IMR-90 (cell line): ENCODE measurements around the gene ANOS1. TPM values are rescaled to one million over a fixed set of nuclear protein-coding genes. Genes with fewer than 3 reads are reported as not detected.

Experiments
- ATAC-seq: fragments of 200-7000 bp; cut with Tn5 transposase; 2 replicates; pipeline ENCODE4 v1.9.1; 2020; ENCODE audit warnings: low read depth, mild to moderate bottlenecking, moderate library complexity
- BruUV-seq: library from RNA; stranded (reverse); fragments of 400-500 nt; replicated peaks from 2 replicates; lab custom pipeline; 2021; lab: Mats Ljungman, UMichigan
- CTCF ChIA-PET: fragments of 300-600 bp; formaldehyde crosslinking; extraction: SDS; loops from one replicate; lab custom pipeline; 2021; ENCODE audit warnings: antibody characterized with exemption; lab: Yijun Ruan, JAX
- POLR2A ChIA-PET: fragments of 300-600 bp; sonication (Branson Sonifier 250); formaldehyde crosslinking; loops from one replicate; lab custom pipeline; 2022; ENCODE audit warnings: antibody characterized with exemption; ENCODE audit not compliant: unreplicated experiment; lab: Charles Lee
- DNase-seq: peaks from one replicate; pipeline ENCODE4 v3.0.0; 2013
- H2AFZ ChIP-seq: replicated peaks from 2 replicates; pipeline ENCODE3; 2013; ENCODE audit warnings: low read length, mild to moderate bottlenecking; ENCODE audit not compliant: poor library complexity
- H2AK5ac ChIP-seq: 2 replicates; pipeline ENCODE4 v1.6.1; 2013; ENCODE audit warnings: low read depth, low read length, inconsistent platforms
- H2AK9ac ChIP-seq: replicated peaks from 2 replicates; pipeline ENCODE3; 2013; ENCODE audit warnings: mild to moderate bottlenecking, low read depth, low read length, moderate library complexity; ENCODE audit not compliant: poor library complexity
- H2BK120ac ChIP-seq: 2 replicates; pipeline ENCODE4 v1.6.1; 2013; ENCODE audit warnings: low read depth, low read length, inconsistent platforms
- H2BK15ac ChIP-seq: 3 replicates; pipeline ENCODE4 v1.6.1; 2013; ENCODE audit warnings: low read depth, low read length, inconsistent platforms
- H2BK20ac ChIP-seq: 2 replicates; pipeline ENCODE4 v1.6.1; 2013; ENCODE audit warnings: low read depth, mild to moderate bottlenecking, inconsistent platforms, low read length, moderate library complexity
- H2BK5ac ChIP-seq: 2 replicates; pipeline ENCODE4 v1.6.1; 2013; ENCODE audit warnings: mild to moderate bottlenecking, low read depth, low read length, inconsistent platforms; ENCODE audit not compliant: poor library complexity, severe bottlenecking
- H3K14ac ChIP-seq: replicated peaks from 2 replicates; pipeline ENCODE4 v1.6.1; 2013; ENCODE audit warnings: low read depth, low read length, inconsistent platforms
- H3K18ac ChIP-seq: 2 replicates; pipeline ENCODE4 v1.6.1; 2013; ENCODE audit warnings: low read depth, low read length, control low read depth
- H3K23ac ChIP-seq: 2 replicates; pipeline ENCODE4 v1.6.1; 2013; ENCODE audit warnings: low read depth, low read length, inconsistent platforms
- H3K27ac ChIP-seq: 2 replicates; pipeline ENCODE4 v1.5.1; 2013; ENCODE audit warnings: mild to moderate bottlenecking, control low read depth, low read length; ENCODE audit not compliant: insufficient read depth
- H3K27me3 ChIP-seq: 2 replicates; pipeline ENCODE4 v1.6.1; 2013; ENCODE audit warnings: low read length; ENCODE audit not compliant: control insufficient read depth, insufficient read depth
- H3K36me3 ChIP-seq: 2 replicates; pipeline ENCODE4 v1.6.1; 2013; ENCODE audit warnings: low read length, mixed read lengths; ENCODE audit not compliant: control insufficient read depth, insufficient read depth
- H3K4ac ChIP-seq: 2 replicates; pipeline ENCODE4 v1.6.1; 2013; ENCODE audit warnings: low read depth, low read length, inconsistent platforms
- H3K4me1 ChIP-seq: 2 replicates; pipeline ENCODE4 v1.6.1; 2013; ENCODE audit warnings: low read length, mixed read lengths; ENCODE audit not compliant: control insufficient read depth, insufficient read depth
- H3K4me2 ChIP-seq: 2 replicates; pipeline ENCODE4 v1.6.1; 2013; ENCODE audit warnings: low read depth, mild to moderate bottlenecking, control low read depth, low read length, moderate library complexity
- H3K4me3 ChIP-seq: 2 replicates; pipeline ENCODE4 v1.5.1; 2013; ENCODE audit warnings: low read depth, mild to moderate bottlenecking, control low read depth, low read length, moderate library complexity; ENCODE audit not compliant: insufficient read depth
- H3K56ac ChIP-seq: 2 replicates; pipeline ENCODE4 v1.6.1; 2013; ENCODE audit warnings: low read length, inconsistent platforms; ENCODE audit not compliant: insufficient read depth; ENCODE audit errors: extremely low read depth
- H3K79me1 ChIP-seq, 2 experiments: 2 replicates each; pipeline ENCODE4 v1.6.1; 2013; ENCODE audit warnings: low read length in 2 of 2, inconsistent platforms in 1 of 2, low read depth in 1 of 2
- H3K9ac ChIP-seq: 2 replicates; pipeline ENCODE4 v1.6.1; 2013; ENCODE audit warnings: low read depth, low read length, control low read depth
- H3K9me1 ChIP-seq: 2 replicates; pipeline ENCODE4 v1.6.1; 2013; ENCODE audit warnings: low read length, inconsistent platforms; ENCODE audit not compliant: insufficient read depth
- H3K9me3 ChIP-seq: 2 replicates; pipeline ENCODE4 v1.6.1; 2013; ENCODE audit warnings: low read length; ENCODE audit not compliant: control insufficient read depth, insufficient read depth
- H4K20me1 ChIP-seq: 2 replicates; pipeline ENCODE4 v1.6.1; 2013; ENCODE audit warnings: low read length, inconsistent platforms; ENCODE audit not compliant: insufficient read depth
- H4K5ac ChIP-seq: 2 replicates; pipeline ENCODE4 v1.6.1; 2013; ENCODE audit warnings: mild to moderate bottlenecking, low read depth, low read length, control low read depth
- H4K8ac ChIP-seq, 2 experiments: 2 replicates each; pipeline ENCODE4 v1.6.1; 2013; ENCODE audit warnings: low read depth in 2 of 2, low read length in 2 of 2, control low read depth in 1 of 2, inconsistent platforms in 1 of 2
- H4K91ac ChIP-seq: 2 replicates; pipeline ENCODE4 v1.6.1; 2013; ENCODE audit warnings: low read depth, low read length, inconsistent platforms; ENCODE audit not compliant: insufficient read depth
- BHLHE40 ChIP-seq: fragments of 150-350 bp; IDR thresholded peaks from 2 replicates; pipeline ENCODE4 v1.6.1; 2016; ENCODE audit warnings: mild to moderate bottlenecking, low read depth, low read length
- CEBPB ChIP-seq: IDR thresholded peaks from 2 replicates; pipeline ENCODE4 v1.6.1; 2012; ENCODE audit warnings: low read depth, low read length, improper control_type of control experiment
- CHD1 ChIP-seq: IDR thresholded peaks from 2 replicates; pipeline ENCODE4 v1.6.1; 2012; ENCODE audit warnings: low read depth, low read length, improper control_type of control experiment
- FOS ChIP-seq: fragments of 150-350 bp; IDR thresholded peaks from 2 replicates; pipeline ENCODE4 v1.6.1; 2016; ENCODE audit warnings: low read depth, low read length
- MAFK ChIP-seq: IDR thresholded peaks from 2 replicates; pipeline ENCODE4 v1.6.1; 2012; ENCODE audit warnings: low read depth, low read length, improper control_type of control experiment
- MAZ ChIP-seq: IDR thresholded peaks from 2 replicates; pipeline ENCODE4 v1.6.1; 2012; ENCODE audit warnings: low read depth, mild to moderate bottlenecking, low read length, improper control_type of control experiment, moderate library complexity, borderline replicate concordance
- MXI1 ChIP-seq: IDR thresholded peaks from 2 replicates; pipeline ENCODE4 v1.6.1; 2012; ENCODE audit warnings: low read depth, mild to moderate bottlenecking, low read length, moderate library complexity, borderline replicate concordance
- NFE2L2 ChIP-seq: fragments of 150-350 bp; IDR thresholded peaks from 2 replicates; pipeline ENCODE4 v1.6.1; 2016; ENCODE audit warnings: low read depth, mild to moderate bottlenecking, low read length
- POLR2A ChIP-seq: IDR thresholded peaks from 2 replicates; pipeline ENCODE4 v1.6.1; 2012; ENCODE audit warnings: mild to moderate bottlenecking, low read depth, low read length
- RAD21 ChIP-seq: IDR thresholded peaks from 2 replicates; pipeline ENCODE4 v1.6.1; 2012; ENCODE audit warnings: low read length, improper control_type of control experiment
- RCOR1 ChIP-seq: IDR thresholded peaks from 2 replicates; pipeline ENCODE4 v1.6.1; 2012; ENCODE audit warnings: mild to moderate bottlenecking, low read length, improper control_type of control experiment; ENCODE audit not compliant: insufficient replicate concordance
- RFX5 ChIP-seq: IDR thresholded peaks from 2 replicates; pipeline ENCODE4 v1.8.0; 2012; ENCODE audit warnings: low read depth, mild to moderate bottlenecking, low read length, moderate library complexity
- SMC3 ChIP-seq: fragments of 150-350 bp; IDR thresholded peaks from 2 replicates; pipeline ENCODE4 v1.6.1; 2016; ENCODE audit warnings: low read depth, mild to moderate bottlenecking, antibody characterized with exemption, low read length, moderate library complexity
- WGBS, 2 experiments: methylation state at CpG; one replicate each; pipeline versions ENCODE4 v1.1.5 to v1.1.7; 2013; ENCODE audit warnings: missing lambda C conversion rate in 2 of 2; ENCODE audit not compliant: insufficient read length in 1 of 2; ENCODE audit errors: extremely low coverage in 2 of 2; 5-methylcytosine and 5-hydroxymethylcytosine counted together
- dilution Hi-C: fragments of 300-500 bp; cut with HindIII; formaldehyde crosslinking; loops from one replicate; pipeline ENCODE4 v1.14.3; 2018; ENCODE audit warnings: low sequenced_read_pairs; ENCODE audit not compliant: unreplicated experiment
- in situ Hi-C: fragments of 300-500 bp; cut with MboI; formaldehyde crosslinking; loops from 3 replicates; pipeline ENCODE4 v1.14.3; 2019; ENCODE audit warnings: low sequenced_read_pairs, inconsistent platforms, mixed read lengths
- intact Hi-C: fragments of 100-400 bp; cut with micrococcal nuclease; formaldehyde crosslinking; loops from 2 replicates; pipeline ENCODE4 v1.10.0; 2022
- polyA plus RNA-seq, 3 experiments: library from polyadenylated mRNA; depleted of rRNA; stranded (reverse); fragments of >200 nt; gene quantifications; 2 replicates each; pipeline ENCODE4 v1.2.3, GENCODE V29; 2012; ENCODE audit warnings: low replicate concordance in 1 of 3
- total RNA-seq: library from RNA; depleted of rRNA; stranded (reverse); fragments of >200 nt; gene quantifications from 2 replicates; pipeline ENCODE4 v1.2.3, GENCODE V29; 2012
- TF ChIP-seq, protein P1 (sequence below): conservative IDR thresholded peaks from 2 replicates; pipeline ENCODE4 v1.5.1; 2012; ENCODE audit warnings: mild to moderate bottlenecking, low read depth, low read length, improper control_type of control experiment
- TF ChIP-seq, protein P2 (sequence below): fragments of 150-350 bp; IDR thresholded peaks from 2 replicates; pipeline ENCODE4 v1.6.1; 2017; ENCODE audit warnings: mild to moderate bottlenecking, antibody characterized with exemption, low read length, low read depth
- TF ChIP-seq, protein P3 (sequence below): fragments of 150-350 bp; IDR thresholded peaks from 2 replicates; pipeline ENCODE4 v1.6.1; 2016; ENCODE audit warnings: low read depth, mild to moderate bottlenecking, low read length, moderate library complexity, borderline replicate concordance

The ANOS1 gene
- total and polyA plus RNA-seq, 2 of the 4 experiments (the other 2 are of a cell fraction): under 0.01 to 0.17 TPM

DNA sequence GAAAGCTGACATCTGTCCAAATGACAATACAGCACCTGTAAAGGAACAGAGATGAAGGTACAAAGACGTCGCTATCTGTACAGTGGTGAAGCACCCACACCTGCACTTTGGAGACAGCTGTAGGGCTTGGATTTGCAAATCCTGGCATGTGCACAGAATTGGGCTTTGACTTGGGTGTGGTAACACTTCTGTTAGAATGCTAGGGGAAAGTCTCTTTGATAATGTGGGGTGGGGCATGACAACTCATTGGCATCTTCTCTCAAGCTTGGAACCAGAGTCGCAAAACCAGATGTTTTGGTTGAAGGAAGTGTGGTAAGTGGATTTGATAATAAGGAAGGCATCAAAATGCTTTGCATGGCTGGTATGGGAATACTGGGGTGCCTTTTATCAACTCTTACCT, 211.8 kb downstream of the ANOS1 start:
- ChIA-PET POLR2A (no interaction called here), CTCF (no interaction called here)
- Histone ChIP-seq H4K5ac (no peak overlapping the region), H2BK20ac (no peak overlapping the region), H3K9me3 (peaks cover 4% of the 10 kb centered on the region; the same call in 1 of the 2 replicates), H3K4me1 (no peaks in the 10 kb centered on the region), H3K9ac (no peak overlapping the region), H2BK120ac (no peak overlapping the region), H3K9me1 (no peaks in the 10 kb centered on the region), H4K8ac (no peak overlapping the region), H3K79me1 (no peaks in the 10 kb centered on the region), H3K18ac (no peak overlapping the region), H2BK15ac (no peak overlapping the region), H2AK5ac (no peak overlapping the region), H3K27ac (no peak overlapping the region), H3K4ac (no peak overlapping the region), H3K4me3 (no peak overlapping the region), H2BK5ac (no peak overlapping the region), H3K27me3 (no peaks in the 10 kb centered on the region), H2AFZ (no peak overlapping the region), H3K36me3 (no peaks in the 10 kb centered on the region), H3K56ac (no peak overlapping the region), H4K20me1 (no peaks in the 10 kb centered on the region), H3K23ac (no peak overlapping the region), H2AK9ac (no peak overlapping the region), H4K91ac (no peak overlapping the region), H3K14ac (no peak overlapping the region), H3K4me2 (no peak overlapping the region)
- intact Hi-C loops: no loop called here
- no TSS peak for BruUV-seq
- no peak for ATAC-seq
- in situ Hi-C loops: no loop called here
- 58% methylated on average over 2 of the region's 3 CpGs; no CpG with 5 or more reads in 1 of the 2 experiments for WGBS, 2 experiments
- no peak for DNase-seq
- dilution Hi-C loops: no loop called here
- TF ChIP-seq RCOR1 (no peak), FOS (no peak), CEBPB (no peak), RAD21 (no peak), POLR2A (no peak), MXI1 (no peak), BHLHE40 (no peak), MAZ (no peak), SMC3 (no peak), NFE2L2 (no peak), RFX5 (no peak), MAFK (no peak), CHD1 (no peak)
- TF ChIP-seq, protein P1, sequence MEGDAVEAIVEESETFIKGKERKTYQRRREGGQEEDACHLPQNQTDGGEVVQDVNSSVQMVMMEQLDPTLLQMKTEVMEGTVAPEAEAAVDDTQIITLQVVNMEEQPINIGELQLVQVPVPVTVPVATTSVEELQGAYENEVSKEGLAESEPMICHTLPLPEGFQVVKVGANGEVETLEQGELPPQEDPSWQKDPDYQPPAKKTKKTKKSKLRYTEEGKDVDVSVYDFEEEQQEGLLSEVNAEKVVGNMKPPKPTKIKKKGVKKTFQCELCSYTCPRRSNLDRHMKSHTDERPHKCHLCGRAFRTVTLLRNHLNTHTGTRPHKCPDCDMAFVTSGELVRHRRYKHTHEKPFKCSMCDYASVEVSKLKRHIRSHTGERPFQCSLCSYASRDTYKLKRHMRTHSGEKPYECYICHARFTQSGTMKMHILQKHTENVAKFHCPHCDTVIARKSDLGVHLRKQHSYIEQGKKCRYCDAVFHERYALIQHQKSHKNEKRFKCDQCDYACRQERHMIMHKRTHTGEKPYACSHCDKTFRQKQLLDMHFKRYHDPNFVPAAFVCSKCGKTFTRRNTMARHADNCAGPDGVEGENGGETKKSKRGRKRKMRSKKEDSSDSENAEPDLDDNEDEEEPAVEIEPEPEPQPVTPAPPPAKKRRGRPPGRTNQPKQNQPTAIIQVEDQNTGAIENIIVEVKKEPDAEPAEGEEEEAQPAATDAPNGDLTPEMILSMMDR: no peak
- TF ChIP-seq, protein P2, sequence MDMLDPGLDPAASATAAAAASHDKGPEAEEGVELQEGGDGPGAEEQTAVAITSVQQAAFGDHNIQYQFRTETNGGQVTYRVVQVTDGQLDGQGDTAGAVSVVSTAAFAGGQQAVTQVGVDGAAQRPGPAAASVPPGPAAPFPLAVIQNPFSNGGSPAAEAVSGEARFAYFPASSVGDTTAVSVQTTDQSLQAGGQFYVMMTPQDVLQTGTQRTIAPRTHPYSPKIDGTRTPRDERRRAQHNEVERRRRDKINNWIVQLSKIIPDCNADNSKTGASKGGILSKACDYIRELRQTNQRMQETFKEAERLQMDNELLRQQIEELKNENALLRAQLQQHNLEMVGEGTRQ: no peak
- TF ChIP-seq, protein P3, sequence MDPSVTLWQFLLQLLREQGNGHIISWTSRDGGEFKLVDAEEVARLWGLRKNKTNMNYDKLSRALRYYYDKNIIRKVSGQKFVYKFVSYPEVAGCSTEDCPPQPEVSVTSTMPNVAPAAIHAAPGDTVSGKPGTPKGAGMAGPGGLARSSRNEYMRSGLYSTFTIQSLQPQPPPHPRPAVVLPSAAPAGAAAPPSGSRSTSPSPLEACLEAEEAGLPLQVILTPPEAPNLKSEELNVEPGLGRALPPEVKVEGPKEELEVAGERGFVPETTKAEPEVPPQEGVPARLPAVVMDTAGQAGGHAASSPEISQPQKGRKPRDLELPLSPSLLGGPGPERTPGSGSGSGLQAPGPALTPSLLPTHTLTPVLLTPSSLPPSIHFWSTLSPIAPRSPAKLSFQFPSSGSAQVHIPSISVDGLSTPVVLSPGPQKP: no peak
